ENCODE measurements around the gene ASIC3.

Gene ASIC3

GRCh38 chr7:151016942-151017341 is 31.4 kb upstream of the ASIC3 start:
- Histone ChIP-seq H3K9ac (ENCODE audit: low read depth, low read length, poor library complexity) (no peak overlapping the region), H2BK15ac (ENCODE audit: low read length) (peak overlapping the region; percentile 28), H3K4me1 (ENCODE audit: control insufficient read depth in 2 of 2, insufficient read depth in 1 of 2, low read depth in 1 of 2, low read length in 2 of 2) (peaks cover 28 to 45% of the 10 kb centered on the region in 2 donors), H3K36me3 (replicated peaks in 1 of 2; ENCODE audit: control insufficient read depth in 2 of 2, insufficient read depth in 2 of 2, low read length in 2 of 2) (peaks cover 0 to 5% of the 10 kb centered on the region in 2 donors), H3K9me3 (replicated peaks in 1 of 2; ENCODE audit: control insufficient read depth in 2 of 2, insufficient read depth in 1 of 2, low read depth in 1 of 2, low read length in 2 of 2) (peaks cover 0 to 2% of the 10 kb centered on the region in 2 donors), H2BK5ac (ENCODE audit: low read length) (peak overlapping the region; percentile 0), H2AK5ac (ENCODE audit: low read depth, low read length) (peak overlapping the region; percentile 42), H3K4ac (ENCODE audit: low read length) (no peak overlapping the region), H3K4me3 (ENCODE audit: low read length in 2 of 2) (no peak overlapping the region), H3K18ac (ENCODE audit: low read length) (no peak overlapping the region), H2BK120ac (ENCODE audit: low read depth, low read length) (peak overlapping the region; percentile 12), H3K27ac (replicated peaks; ENCODE audit: low read length) (no peak overlapping the region), H3K27me3 (ENCODE audit: control insufficient read depth in 3 of 3, insufficient read depth in 3 of 3, low read depth in 1 of 3, low read length in 3 of 3) (peaks cover 0 to 18% (median 0%) of the 10 kb centered on the region in 3 experiments), H4K91ac (ENCODE audit: low read depth, low read length, poor library complexity) (no peak overlapping the region), H3K14ac (ENCODE audit: low read length) (no peak overlapping the region), H2BK12ac (ENCODE audit: low read length) (no peak overlapping the region), H3K23ac (ENCODE audit: low read depth, low read length, poor library complexity) (peak overlapping the region; percentile 56), H3K79me1 (ENCODE audit: low read depth, low read length) (peaks cover 2% of the 10 kb centered on the region), H2AFZ (ENCODE audit: low read length) (no peak overlapping the region), H3K4me2 (ENCODE audit: insufficient read depth, low read length, poor library complexity, severe bottlenecking) (no peak overlapping the region), H4K8ac (ENCODE audit: low read depth, low read length) (no peak overlapping the region)
- WGBS, 2 donors (ENCODE audit: extremely low coverage in 2 of 2, insufficient read length in 2 of 2, insufficient replicate concordance in 1 of 2): no CpG with 5 or more reads among the region's 15 CpGs
- no peak for DNase-seq (ENCODE audit: low spot score)

GRCh38 chr7:151017370-151017952 is 30.9 kb upstream of the ASIC3 start:
- Histone ChIP-seq H3K4ac (ENCODE audit: low read length) (no peak overlapping the region), H3K23ac (ENCODE audit: low read depth, low read length, poor library complexity) (peak overlapping the region; percentile 98), H2AFZ (ENCODE audit: low read length) (peak overlapping the region; percentile 94), H2BK120ac (ENCODE audit: low read depth, low read length) (peak overlapping the region; percentile 69), H4K8ac (ENCODE audit: low read depth, low read length) (peak overlapping the region; percentile 56), H3K4me2 (ENCODE audit: insufficient read depth, low read length, poor library complexity, severe bottlenecking) (peak overlapping the region; percentile 48), H2BK12ac (ENCODE audit: low read length) (peak overlapping the region; percentile 96), H2BK15ac (ENCODE audit: low read length) (peak overlapping the region; percentile 57), H3K9ac (ENCODE audit: low read depth, low read length, poor library complexity) (peak overlapping the region; percentile 85), H4K91ac (ENCODE audit: low read depth, low read length, poor library complexity) (no peak overlapping the region), H3K18ac (ENCODE audit: low read length) (peak overlapping the region; percentile 94), H2BK5ac (ENCODE audit: low read length) (peak overlapping the region; percentile 63), H3K79me1 (ENCODE audit: low read depth, low read length) (peaks cover 2% of the 10 kb centered on the region), H3K4me3 (ENCODE audit: low read length in 2 of 2) (peak overlapping the region; percentile 41 to 66), H3K14ac (ENCODE audit: low read length) (no peak overlapping the region), H3K27me3 (ENCODE audit: control insufficient read depth in 3 of 3, insufficient read depth in 3 of 3, low read depth in 1 of 3, low read length in 3 of 3) (peaks cover 0 to 18% (median 0%) of the 10 kb centered on the region in 3 experiments), H3K4me1 (ENCODE audit: control insufficient read depth in 2 of 2, insufficient read depth in 1 of 2, low read depth in 1 of 2, low read length in 2 of 2) (peaks cover 28 to 42% of the 10 kb centered on the region in 2 donors), H3K27ac (replicated peaks; ENCODE audit: low read length) (no peak overlapping the region), H3K9me3 (replicated peaks in 1 of 2; ENCODE audit: control insufficient read depth in 2 of 2, insufficient read depth in 1 of 2, low read depth in 1 of 2, low read length in 2 of 2) (peaks cover 0 to 2% of the 10 kb centered on the region in 2 donors), H2AK5ac (ENCODE audit: low read depth, low read length) (peak overlapping the region; percentile 97), H3K36me3 (replicated peaks in 1 of 2; ENCODE audit: control insufficient read depth in 2 of 2, insufficient read depth in 2 of 2, low read length in 2 of 2) (peaks cover 0 to 5% of the 10 kb centered on the region in 2 donors)
- no CpG with 5 or more reads among the region's 13 CpGs for WGBS, 2 donors (ENCODE audit: extremely low coverage in 2 of 2, insufficient read length in 2 of 2, insufficient replicate concordance in 1 of 2)
- no peak for DNase-seq (ENCODE audit: low spot score)

GRCh38 chr7:151017953-151018420 is 30.3 kb upstream of the ASIC3 start:
- Histone ChIP-seq H3K14ac (ENCODE audit: low read length) (no peak overlapping the region), H3K36me3 (replicated peaks in 1 of 2; ENCODE audit: control insufficient read depth in 2 of 2, insufficient read depth in 2 of 2, low read length in 2 of 2) (peaks cover 0 to 5% of the 10 kb centered on the region in 2 donors), H3K9me3 (replicated peaks in 1 of 2; ENCODE audit: control insufficient read depth in 2 of 2, insufficient read depth in 1 of 2, low read depth in 1 of 2, low read length in 2 of 2) (peaks cover 0 to 2% of the 10 kb centered on the region in 2 donors), H4K8ac (ENCODE audit: low read depth, low read length) (peak overlapping the region; percentile 56), H3K4me2 (ENCODE audit: insufficient read depth, low read length, poor library complexity, severe bottlenecking) (peak overlapping the region; percentile 52), H3K27ac (replicated peaks; ENCODE audit: low read length) (no peak overlapping the region), H3K4me3 (ENCODE audit: low read length in 2 of 2) (peak overlapping the region; percentile 41 to 66), H2BK120ac (ENCODE audit: low read depth, low read length) (peak overlapping the region; percentile 69), H2AK5ac (ENCODE audit: low read depth, low read length) (peak overlapping the region; percentile 100), H3K4me1 (ENCODE audit: control insufficient read depth in 2 of 2, insufficient read depth in 1 of 2, low read depth in 1 of 2, low read length in 2 of 2) (peaks cover 27 to 39% of the 10 kb centered on the region in 2 donors), H3K9ac (ENCODE audit: low read depth, low read length, poor library complexity) (peak overlapping the region; percentile 85), H3K23ac (ENCODE audit: low read depth, low read length, poor library complexity) (peak overlapping the region; percentile 98), H2BK5ac (ENCODE audit: low read length) (peak overlapping the region; percentile 63), H3K27me3 (ENCODE audit: control insufficient read depth in 3 of 3, insufficient read depth in 3 of 3, low read depth in 1 of 3, low read length in 3 of 3) (peaks cover 0 to 18% (median 0%) of the 10 kb centered on the region in 3 experiments), H3K4ac (ENCODE audit: low read length) (no peak overlapping the region), H2AFZ (ENCODE audit: low read length) (peak overlapping the region; percentile 94), H2BK12ac (ENCODE audit: low read length) (peak overlapping the region; percentile 99), H3K79me1 (ENCODE audit: low read depth, low read length) (peaks cover 1% of the 10 kb centered on the region), H2BK15ac (ENCODE audit: low read length) (peak overlapping the region; percentile 97), H4K91ac (ENCODE audit: low read depth, low read length, poor library complexity) (no peak overlapping the region), H3K18ac (ENCODE audit: low read length) (peak overlapping the region; percentile 99)
- WGBS, 2 donors (ENCODE audit: extremely low coverage in 2 of 2, insufficient read length in 2 of 2, insufficient replicate concordance in 1 of 2): no CpG with 5 or more reads among the region's 34 CpGs
- peak; percentile 79 for DNase-seq (ENCODE audit: low spot score)

GRCh38 chr7:151018421-151019129 is 29.8 kb upstream of the ASIC3 start:
- H3K4me2 ChIP-seq (ENCODE audit: insufficient read depth, low read length, poor library complexity, severe bottlenecking): peak overlapping the region; percentile 52
- peaks cover 2% of the 10 kb centered on the region for H3K79me1 ChIP-seq (ENCODE audit: low read depth, low read length)
- peak overlapping the region; percentile 99 for H3K18ac ChIP-seq (ENCODE audit: low read length)
- H3K23ac ChIP-seq (ENCODE audit: low read depth, low read length, poor library complexity): peak overlapping the region; percentile 98
- peaks cover 0 to 5% of the 10 kb centered on the region in 2 donors for H3K36me3 ChIP-seq (replicated peaks in 1 of 2; ENCODE audit: control insufficient read depth in 2 of 2, insufficient read depth in 2 of 2, low read length in 2 of 2)
- H3K14ac ChIP-seq (ENCODE audit: low read length): peak overlapping the region; percentile 99
- H2BK15ac ChIP-seq (ENCODE audit: low read length): peak overlapping the region; percentile 97
- peak overlapping the region; percentile 69 for H2BK120ac ChIP-seq (ENCODE audit: low read depth, low read length)
- H3K4me3 ChIP-seq (ENCODE audit: low read length in 2 of 2): peak overlapping the region; percentile 41 to 65
- H2BK5ac ChIP-seq (ENCODE audit: low read length): peak overlapping the region; percentile 63
- peak overlapping the region; percentile 94 for H2AFZ ChIP-seq (ENCODE audit: low read length)
- H4K91ac ChIP-seq (ENCODE audit: low read depth, low read length, poor library complexity): peak overlapping the region; percentile 22
- H4K8ac ChIP-seq (ENCODE audit: low read depth, low read length): peak overlapping the region; percentile 26
- peaks cover 25 to 36% of the 10 kb centered on the region in 2 donors for H3K4me1 ChIP-seq (ENCODE audit: control insufficient read depth in 2 of 2, insufficient read depth in 1 of 2, low read depth in 1 of 2, low read length in 2 of 2)
- H3K27ac ChIP-seq (replicated peaks; ENCODE audit: low read length): no peak overlapping the region
- WGBS, 2 donors (ENCODE audit: extremely low coverage in 2 of 2, insufficient read length in 2 of 2, insufficient replicate concordance in 1 of 2): no CpG with 5 or more reads among the region's 82 CpGs
- H3K27me3 ChIP-seq (ENCODE audit: control insufficient read depth in 3 of 3, insufficient read depth in 3 of 3, low read depth in 1 of 3, low read length in 3 of 3): peaks cover 0 to 18% (median 0%) of the 10 kb centered on the region in 3 experiments
- H3K4ac ChIP-seq (ENCODE audit: low read length): peak overlapping the region; percentile 70
- peaks cover 0 to 2% of the 10 kb centered on the region in 2 donors for H3K9me3 ChIP-seq (replicated peaks in 1 of 2; ENCODE audit: control insufficient read depth in 2 of 2, insufficient read depth in 1 of 2, low read depth in 1 of 2, low read length in 2 of 2)
- DNase-seq (ENCODE audit: low spot score): no peak
- peak overlapping the region; percentile 79 for H3K9ac ChIP-seq (ENCODE audit: low read depth, low read length, poor library complexity)
- H2BK12ac ChIP-seq (ENCODE audit: low read length): peak overlapping the region; percentile 99
- peak overlapping the region; percentile 100 for H2AK5ac ChIP-seq (ENCODE audit: low read depth, low read length)
